ENCODE data around the gene MYF5.
"Not testable (repeated sequence)": the region's sequence is repeated elsewhere in the genome, so short reads cannot be mapped to it uniquely, and the experiment has no call there.

The MYF5 gene

GRCh38 chr12:80716696-80717469, at the start of gene MYF5:
TSS of gene MYF5 (plus strand) at chr12:80716912. CDS start at chr12:80717064, 152 bp downstream.
- no peak for DNase-seq (ENCODE audit: low read depth in 4 of 4, low spot score in 1 of 4)

DNA sequence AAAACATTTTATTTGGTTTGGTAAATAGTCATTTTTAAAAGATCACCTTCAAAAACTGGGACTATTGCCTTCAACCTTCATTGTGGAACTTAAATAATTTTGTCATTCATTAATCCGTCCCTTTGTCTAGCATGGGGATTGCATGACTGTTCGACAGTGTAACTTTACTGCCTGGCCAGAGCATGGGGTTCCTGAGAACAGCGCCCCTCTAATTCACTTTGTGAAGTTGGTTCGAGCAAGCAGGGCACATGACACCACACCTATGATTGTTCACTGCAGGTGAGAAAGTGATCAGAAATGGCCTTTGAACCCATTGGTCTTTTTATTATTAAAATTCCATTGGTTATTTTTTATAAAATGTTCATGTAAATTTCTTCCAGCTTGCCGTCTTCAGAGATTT, 46.5 kb upstream of the MYF5 start:
- no peak for DNase-seq (ENCODE audit: low read depth in 4 of 4, low spot score in 1 of 4)

DNA sequence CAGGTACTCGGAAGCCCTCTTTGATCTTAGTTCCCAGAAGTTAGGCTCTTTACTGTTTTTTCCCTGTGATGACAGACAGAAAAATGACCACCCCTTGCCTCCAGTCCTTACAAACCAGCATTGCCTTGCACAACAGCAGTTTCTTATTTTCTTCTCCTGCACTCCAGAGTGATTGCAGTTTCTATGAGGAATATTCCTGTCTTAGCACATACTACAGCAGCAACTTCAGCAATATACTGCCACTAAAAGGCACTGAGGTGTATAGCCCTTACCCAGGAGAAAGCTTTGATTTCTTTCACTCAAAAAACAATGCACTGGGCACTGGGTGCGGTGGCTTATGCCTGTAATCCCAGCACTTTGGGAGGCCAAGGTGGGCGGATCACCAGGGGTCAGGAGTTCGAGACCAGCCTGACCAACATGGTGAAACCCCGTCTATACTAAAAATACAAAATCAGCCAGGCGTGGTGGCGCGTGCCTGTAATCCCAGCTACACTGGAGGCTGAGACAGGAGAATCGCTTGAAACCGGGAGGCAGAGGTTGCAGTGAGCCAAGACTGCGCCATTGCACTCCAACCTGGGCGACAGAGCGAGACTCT, 40.6 kb upstream of the MYF5 start:
- not testable (repeated sequence) for DNase-seq (ENCODE audit: low read depth in 4 of 4, low spot score in 1 of 4)

- DNase-seq (ENCODE audit: low read depth in 4 of 4, low spot score in 1 of 4) = no peak
These were observed 39.9 kb upstream of the MYF5 start for GRCh38 chr12:80676856-80677255.

DNA sequence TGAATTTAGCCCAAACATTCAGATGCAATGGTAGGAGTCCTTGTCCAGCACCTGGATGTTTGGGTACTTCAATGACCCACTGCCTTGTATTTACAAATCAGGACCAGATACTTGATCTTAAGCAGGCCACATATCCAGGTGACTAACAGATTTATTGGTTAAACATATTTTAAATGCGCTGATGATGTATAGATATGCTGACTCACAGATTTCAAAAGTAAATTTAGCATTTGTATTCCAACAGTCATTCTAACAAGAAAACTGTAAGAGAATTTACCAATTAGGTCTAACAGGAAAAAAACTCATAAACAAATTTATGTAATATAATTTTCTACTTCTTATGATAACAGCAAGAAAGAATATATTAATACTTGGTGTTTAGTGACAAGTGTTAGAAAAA, 38.7 kb upstream of the MYF5 start:
- no peak for DNase-seq (ENCODE audit: low read depth in 4 of 4, low spot score in 1 of 4)

DNA sequence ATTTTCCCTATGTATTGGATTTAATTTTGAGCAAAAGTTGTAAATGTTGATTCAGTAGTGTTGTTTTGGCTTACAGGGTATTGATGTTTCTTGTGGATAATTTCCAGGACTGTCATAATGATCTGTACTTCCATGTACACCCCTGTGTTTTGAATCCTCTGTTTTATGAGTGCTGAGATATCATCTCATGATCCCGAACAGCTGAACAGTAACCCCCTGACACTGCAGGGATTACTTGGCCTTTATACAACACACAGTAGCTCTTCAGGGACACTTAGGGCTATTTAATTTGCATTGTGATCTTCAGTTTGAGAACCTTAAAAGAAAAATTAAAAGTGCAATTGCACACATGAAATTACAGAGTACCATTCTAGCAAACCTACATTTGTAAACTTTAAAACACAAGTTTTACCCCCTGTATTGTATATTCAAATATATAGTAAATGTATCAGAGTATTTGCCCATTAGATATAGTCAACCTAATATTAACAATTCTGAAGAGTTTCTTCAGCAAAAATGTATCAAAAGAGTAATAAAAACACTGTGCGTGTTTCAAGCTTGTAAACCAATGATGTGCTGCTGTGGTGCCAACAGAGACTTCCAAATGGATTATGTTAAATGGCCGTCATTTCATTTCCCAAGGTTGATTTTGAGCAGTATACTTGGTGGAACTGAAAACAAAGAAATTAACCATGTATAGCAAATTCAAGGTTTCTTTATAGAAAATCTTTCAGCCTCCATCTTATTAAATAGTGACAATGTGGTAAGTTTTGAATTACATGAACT, 37.2 kb upstream of the MYF5 start:
- DNase-seq (ENCODE audit: low read depth in 4 of 4, low spot score in 1 of 4) = no peak

DNA sequence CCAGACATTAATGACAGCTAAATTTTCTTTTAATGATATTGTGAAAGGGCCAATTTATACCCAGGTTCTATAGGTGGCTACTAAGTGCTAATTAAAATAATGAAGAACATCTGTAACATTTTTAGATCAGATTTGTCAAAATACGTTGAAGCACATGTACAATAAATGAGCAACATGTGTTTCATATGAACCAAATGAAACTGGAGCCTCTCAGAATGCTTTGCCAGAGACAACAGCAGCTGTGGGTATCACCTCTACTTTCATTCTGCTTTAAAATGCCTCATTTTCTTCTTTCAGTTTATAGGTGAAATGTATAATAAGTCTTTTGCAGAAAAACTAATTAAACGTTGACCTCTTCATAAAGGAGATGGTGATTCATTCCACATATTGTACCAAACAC, 35.4 kb upstream of the MYF5 start:
- DNase-seq (ENCODE audit: low read depth in 4 of 4, low spot score in 1 of 4) = no peak

DNA sequence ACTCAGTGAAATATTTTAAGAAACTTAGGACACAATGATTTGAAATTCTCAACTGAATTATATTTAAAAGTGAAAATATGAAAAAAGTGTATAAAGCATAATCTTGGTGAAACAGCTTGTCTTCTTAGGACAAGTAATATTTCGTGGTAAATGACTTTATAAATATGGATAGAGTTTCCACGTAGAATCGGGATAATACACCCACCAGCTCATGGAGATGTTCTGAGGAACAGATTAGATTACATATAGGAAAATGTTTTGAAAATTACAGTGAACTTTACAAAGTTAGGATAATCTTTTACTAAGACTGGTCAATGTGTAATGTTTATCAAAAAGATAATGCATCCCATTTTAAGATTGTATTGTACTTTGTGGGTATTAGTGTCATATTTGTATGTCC, 34.9 kb upstream of the MYF5 start:
- DNase-seq (ENCODE audit: low read depth in 4 of 4, low spot score in 1 of 4) = no peak

DNA sequence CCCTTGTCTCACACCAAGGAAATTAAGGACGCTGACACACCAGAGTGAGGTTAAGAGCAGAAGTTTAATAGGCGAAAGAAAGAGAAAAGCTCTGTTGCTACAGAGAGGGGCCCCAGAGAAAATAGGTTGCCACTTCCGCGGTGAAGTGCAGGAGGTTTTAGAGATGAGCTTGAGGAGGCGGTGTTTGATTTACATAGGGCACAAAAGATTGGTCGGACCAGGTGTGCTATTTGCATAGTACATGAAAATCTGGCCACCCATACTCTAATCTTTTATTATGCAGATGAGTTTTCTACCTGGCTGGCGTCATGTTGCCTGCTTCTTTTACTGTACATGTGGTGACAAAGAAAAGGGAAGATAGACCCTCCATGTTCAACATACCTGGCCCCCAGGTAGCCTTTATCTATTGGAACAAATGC, 32.6 kb upstream of the MYF5 start:
- no peak for DNase-seq (ENCODE audit: low read depth in 4 of 4, low spot score in 1 of 4)

DNA sequence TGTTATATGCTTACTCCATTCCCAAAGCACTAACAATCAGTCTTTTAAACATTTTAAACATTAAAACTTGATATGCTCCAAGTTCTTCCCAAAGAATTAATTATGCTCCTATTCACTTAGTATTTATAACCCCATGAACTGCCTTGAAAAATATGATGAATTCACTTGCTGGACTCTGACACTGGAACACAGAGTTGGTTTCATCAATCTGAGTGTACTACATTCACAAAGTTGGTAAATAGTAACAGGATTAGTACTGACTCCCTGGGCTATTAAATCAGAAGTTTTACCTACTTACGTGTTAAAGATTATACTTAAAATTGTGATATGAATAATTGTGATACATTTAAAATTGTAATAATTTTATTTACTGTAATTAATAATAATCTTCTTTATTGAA, 26.6 kb upstream of the MYF5 start:
- DNase-seq (ENCODE audit: low read depth in 4 of 4, low spot score in 1 of 4) = no peak

- no peak for DNase-seq (ENCODE audit: low read depth in 4 of 4, low spot score in 1 of 4)
These were observed 26.2 kb upstream of the MYF5 start for GRCh38 chr12:80690513-80690912.

GRCh38 chr12:80692114-80692513, 24.6 kb upstream of the MYF5 start:
- DNase-seq (ENCODE audit: low read depth in 4 of 4, low spot score in 1 of 4) = no peak

GRCh38 chr12:80697270-80697887, 19.3 kb upstream of the MYF5 start:
- DNase-seq (ENCODE audit: low read depth in 4 of 4, low spot score in 1 of 4) = no peak

DNA sequence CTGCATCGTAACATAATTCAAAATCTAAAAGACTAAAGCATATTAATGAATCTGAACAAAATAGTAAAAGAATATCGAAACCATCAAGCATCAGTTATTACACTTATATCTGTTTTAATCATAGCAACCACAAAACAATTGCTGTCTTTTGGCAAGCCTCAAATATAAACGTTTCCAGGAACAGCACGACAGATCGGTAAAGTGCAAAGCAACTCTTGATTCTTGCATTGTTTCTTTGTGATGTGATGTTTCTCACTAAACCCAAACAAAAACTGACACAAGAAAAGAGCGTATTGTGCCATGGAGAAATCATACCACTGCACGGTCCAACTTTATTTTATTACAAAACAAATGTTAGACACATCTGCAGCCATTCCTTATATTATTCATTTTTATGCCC, 18.5 kb upstream of the MYF5 start:
- DNase-seq (ENCODE audit: low read depth in 4 of 4, low spot score in 1 of 4) = no peak

- no peak for DNase-seq (ENCODE audit: low read depth in 4 of 4, low spot score in 1 of 4)
These were observed 17.7 kb upstream of the MYF5 start for GRCh38 chr12:80698847-80699542.

DNA sequence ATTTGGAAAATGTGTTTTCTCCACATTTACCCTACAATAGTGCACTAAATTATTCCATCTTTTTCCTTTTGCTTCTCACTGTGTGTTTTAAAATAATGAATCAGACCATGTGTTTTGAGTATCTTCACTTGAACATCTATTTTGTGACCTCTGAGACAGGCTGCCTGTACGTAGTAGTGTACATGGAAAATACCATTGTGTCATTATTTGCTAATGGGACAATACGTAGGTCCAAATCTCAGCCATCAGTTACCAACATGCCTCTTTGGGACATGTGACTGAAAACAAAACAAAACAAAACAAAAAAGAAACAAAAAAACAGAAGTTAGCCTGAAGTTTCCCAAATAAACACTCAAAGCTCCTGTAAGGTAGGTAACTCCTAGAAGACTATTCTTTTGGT, 16.4 kb upstream of the MYF5 start:
- DNase-seq (ENCODE audit: low read depth in 4 of 4, low spot score in 1 of 4) = no peak

- no peak for DNase-seq (ENCODE audit: low read depth in 4 of 4, low spot score in 1 of 4)
These were observed 15.3 kb upstream of the MYF5 start for GRCh38 chr12:80701388-80701787.

DNA sequence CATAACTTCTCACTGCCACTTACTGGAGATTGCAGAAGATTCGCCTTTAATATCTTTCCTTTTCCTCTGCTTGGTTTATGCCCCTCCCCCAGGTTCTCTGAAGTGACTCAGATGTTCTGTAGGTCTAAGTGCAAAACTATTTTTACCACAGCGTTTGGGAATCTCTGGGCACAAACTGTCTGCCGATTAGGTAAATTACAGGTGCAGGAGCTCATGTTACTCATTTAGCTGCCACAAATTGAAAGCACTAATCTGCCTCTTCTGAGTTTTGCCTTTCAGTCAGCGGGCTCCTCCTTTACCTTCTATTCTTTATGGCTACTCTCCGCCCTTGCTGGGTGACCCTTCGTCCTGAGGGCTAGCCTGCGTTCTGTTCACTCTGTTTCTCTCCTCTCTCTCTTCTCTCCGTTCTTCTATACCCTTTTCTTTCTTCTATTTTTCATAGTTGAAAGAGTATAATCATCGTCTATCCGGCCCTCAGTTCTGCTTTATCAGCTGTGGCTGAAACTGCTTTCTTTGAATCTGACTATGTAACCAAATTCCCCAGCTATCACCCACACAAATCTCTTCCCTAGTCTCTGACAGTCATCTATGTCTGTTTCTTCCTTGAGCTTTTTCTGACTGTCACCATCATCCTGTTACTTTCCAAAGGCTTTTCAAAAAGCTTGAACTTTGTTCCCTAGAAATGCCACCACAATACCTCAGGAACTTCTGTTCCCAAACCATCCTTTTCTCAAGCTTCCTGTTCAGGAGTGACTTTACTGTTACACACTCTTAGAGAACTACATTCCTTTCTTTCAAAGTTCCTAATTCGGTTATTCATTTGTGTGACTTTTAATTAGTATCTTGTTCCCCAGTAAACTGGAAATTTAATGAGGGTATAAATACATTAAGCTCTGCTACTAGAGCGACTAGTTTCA, 13.6 kb upstream of the MYF5 start:
- DNase-seq (ENCODE audit: low read depth in 4 of 4, low spot score in 1 of 4) = no peak

- no peak for DNase-seq (ENCODE audit: low read depth in 4 of 4, low spot score in 1 of 4)
These were observed 12.3 kb upstream of the MYF5 start for GRCh38 chr12:80704420-80704819.

Data from stimulated activated CD4-positive, alpha-beta T cell treated with anti-CD3 and anti-CD28 coated beads, Interleukin-1b, Interleukin-23, amount 100 ng/mL, for 24 hours (primary cell).